ENCODE measurements around the gene CD7.

DNA sequence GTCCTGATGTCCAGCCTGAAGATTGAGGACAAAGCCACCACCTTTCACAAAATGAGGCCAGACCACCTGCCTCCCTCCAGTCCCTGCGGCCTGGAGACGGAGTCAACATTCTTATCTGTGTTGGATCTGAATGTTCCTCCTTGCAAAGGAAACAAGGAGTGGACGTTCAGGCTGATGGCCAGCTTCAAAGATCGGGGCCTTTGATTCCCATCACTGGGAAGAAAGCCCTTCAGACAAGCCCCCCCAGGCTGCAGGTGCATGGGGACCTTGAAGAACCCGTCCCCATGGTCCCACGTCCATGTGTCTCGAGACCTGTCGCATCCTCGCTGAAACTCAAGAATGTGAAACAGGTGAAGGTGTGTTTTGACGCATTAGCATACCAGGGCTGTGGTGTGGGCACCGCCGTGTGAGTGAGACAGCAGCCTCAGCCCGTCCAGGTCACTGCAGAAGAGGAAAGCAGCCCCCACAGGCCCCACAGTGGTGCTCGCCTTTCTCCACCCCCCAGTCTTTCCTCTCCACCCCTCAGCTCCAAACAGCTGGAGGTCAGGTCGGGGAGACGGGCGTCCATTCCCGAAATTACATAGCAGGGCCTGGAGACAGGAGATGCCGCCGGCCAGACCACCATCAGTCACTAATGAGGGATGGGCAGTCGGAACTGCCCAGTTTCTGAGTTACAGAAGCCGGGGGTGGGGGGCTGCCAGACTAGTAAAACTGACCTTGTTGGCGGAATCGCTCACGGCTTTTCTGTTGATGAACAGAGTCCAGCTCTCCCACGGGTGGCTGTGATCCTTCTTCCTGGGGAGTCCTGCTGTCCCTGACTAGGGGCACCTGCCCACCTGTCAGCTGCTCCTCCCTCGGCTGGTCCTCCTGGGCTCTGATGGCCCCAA is 43.0 kb downstream of the CD7 start:
- TF ChIP-seq, protein P1, sequence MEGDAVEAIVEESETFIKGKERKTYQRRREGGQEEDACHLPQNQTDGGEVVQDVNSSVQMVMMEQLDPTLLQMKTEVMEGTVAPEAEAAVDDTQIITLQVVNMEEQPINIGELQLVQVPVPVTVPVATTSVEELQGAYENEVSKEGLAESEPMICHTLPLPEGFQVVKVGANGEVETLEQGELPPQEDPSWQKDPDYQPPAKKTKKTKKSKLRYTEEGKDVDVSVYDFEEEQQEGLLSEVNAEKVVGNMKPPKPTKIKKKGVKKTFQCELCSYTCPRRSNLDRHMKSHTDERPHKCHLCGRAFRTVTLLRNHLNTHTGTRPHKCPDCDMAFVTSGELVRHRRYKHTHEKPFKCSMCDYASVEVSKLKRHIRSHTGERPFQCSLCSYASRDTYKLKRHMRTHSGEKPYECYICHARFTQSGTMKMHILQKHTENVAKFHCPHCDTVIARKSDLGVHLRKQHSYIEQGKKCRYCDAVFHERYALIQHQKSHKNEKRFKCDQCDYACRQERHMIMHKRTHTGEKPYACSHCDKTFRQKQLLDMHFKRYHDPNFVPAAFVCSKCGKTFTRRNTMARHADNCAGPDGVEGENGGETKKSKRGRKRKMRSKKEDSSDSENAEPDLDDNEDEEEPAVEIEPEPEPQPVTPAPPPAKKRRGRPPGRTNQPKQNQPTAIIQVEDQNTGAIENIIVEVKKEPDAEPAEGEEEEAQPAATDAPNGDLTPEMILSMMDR (IDR thresholded peaks at IDR 0.05), result no peak
- TF ChIP-seq POLR2A (IDR thresholded peaks at IDR 0.05), result no peak
